AG09319 (cell line): ENCODE measurements around the gene P2RY2.
"Not testable (repeated sequence)": the region's sequence is repeated elsewhere in the genome, so short reads cannot be mapped to it uniquely, and the experiment has no call there.

Experiments
- DNase-seq: peaks from one replicate; pipeline ENCODE4 v3.0.0-alpha.2; 2010; ENCODE audit warnings: low read depth; ENCODE audit errors: extremely low read depth
- TF ChIP-seq, protein P1 (sequence below): IDR thresholded peaks from 2 replicates; pipeline ENCODE4 v1.5.1; 2011; ENCODE audit warnings: low read depth, mild to moderate bottlenecking, inconsistent platforms, low read length, moderate library complexity

The P2RY2 gene

DNA sequence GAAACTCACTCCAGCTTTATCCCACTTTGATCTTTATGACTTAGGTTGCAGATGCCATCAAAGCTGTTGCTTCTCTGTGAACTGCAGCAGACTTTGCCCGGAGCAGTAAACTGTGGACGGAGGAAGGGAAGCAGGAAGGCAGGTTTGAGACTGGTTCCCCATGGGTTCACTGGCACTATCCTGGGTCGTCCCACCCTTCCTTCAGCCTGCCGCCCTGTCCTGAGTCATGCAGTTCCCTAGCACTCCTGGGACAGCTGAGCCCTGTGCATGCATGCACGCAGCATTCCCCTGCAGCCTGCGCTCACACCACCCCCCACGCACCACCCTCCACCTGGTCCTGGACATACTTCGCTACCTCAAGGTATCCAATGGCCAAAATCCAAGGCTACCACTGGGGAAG lies 23.5 kb upstream of the P2RY2 start:
- DNase-seq, result no peak

GRCh38 chr11:73195191-73196007 lies 22.7 kb upstream of the P2RY2 start:
- DNase-seq, result no peak
- TF ChIP-seq, protein P1, sequence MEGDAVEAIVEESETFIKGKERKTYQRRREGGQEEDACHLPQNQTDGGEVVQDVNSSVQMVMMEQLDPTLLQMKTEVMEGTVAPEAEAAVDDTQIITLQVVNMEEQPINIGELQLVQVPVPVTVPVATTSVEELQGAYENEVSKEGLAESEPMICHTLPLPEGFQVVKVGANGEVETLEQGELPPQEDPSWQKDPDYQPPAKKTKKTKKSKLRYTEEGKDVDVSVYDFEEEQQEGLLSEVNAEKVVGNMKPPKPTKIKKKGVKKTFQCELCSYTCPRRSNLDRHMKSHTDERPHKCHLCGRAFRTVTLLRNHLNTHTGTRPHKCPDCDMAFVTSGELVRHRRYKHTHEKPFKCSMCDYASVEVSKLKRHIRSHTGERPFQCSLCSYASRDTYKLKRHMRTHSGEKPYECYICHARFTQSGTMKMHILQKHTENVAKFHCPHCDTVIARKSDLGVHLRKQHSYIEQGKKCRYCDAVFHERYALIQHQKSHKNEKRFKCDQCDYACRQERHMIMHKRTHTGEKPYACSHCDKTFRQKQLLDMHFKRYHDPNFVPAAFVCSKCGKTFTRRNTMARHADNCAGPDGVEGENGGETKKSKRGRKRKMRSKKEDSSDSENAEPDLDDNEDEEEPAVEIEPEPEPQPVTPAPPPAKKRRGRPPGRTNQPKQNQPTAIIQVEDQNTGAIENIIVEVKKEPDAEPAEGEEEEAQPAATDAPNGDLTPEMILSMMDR, result no peak

More for the DNA sequence above, 23.5 kb upstream of the P2RY2 start:
- TF ChIP-seq, protein P1, result no peak

- TF ChIP-seq, protein P1, result no peak
- DNase-seq, result no peak
Measured at GRCh38 chr11:73196576-73196975, 21.5 kb upstream of the P2RY2 start.

- no peak for DNase-seq
Measured at GRCh38 chr11:73197348-73197747, 20.7 kb upstream of the P2RY2 start.

GRCh38 chr11:73197787-73198186 lies 20.3 kb upstream of the P2RY2 start:
- not testable (repeated sequence) for DNase-seq

More at GRCh38 chr11:73197348-73197747, 20.7 kb upstream of the P2RY2 start:
- TF ChIP-seq, protein P1, result no peak

DNA sequence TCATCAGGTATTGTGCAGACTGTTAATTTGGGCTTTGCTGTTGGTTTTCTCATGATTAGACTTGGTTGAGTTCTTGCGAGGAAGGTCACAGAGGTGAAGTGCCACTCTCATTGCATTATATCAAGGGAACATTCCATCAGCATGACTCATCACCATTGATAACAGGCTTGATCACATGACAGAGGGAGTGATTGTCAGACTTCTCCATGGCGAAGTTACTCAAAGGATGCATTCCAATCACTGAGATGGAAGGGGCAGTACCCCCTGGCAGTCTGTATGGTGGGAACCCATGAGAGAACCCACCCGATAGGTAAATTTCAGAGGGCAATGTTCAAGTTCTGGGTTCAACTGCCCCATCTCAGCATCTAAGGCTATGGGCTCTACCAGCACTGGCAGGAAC lies 19.4 kb upstream of the P2RY2 start:
- no peak for DNase-seq
- TF ChIP-seq, protein P1, result no peak

GRCh38 chr11:73199446-73199845 lies 18.6 kb upstream of the P2RY2 start:
- no peak for DNase-seq

More at GRCh38 chr11:73199446-73199845, 18.6 kb upstream of the P2RY2 start:
- TF ChIP-seq, protein P1, result no peak
